GM18868 (cell line): ENCODE measurements around the gene IVD.

Source experiments
- ATAC-seq: cut with Tn5 transposase; IDR thresholded peaks from one replicate; pipeline ENCODE4 v1.9.1; 2021; ENCODE audit warnings: mild to moderate bottlenecking, moderate library complexity; ENCODE audit not compliant: unreplicated experiment

IVD gene

DNA sequence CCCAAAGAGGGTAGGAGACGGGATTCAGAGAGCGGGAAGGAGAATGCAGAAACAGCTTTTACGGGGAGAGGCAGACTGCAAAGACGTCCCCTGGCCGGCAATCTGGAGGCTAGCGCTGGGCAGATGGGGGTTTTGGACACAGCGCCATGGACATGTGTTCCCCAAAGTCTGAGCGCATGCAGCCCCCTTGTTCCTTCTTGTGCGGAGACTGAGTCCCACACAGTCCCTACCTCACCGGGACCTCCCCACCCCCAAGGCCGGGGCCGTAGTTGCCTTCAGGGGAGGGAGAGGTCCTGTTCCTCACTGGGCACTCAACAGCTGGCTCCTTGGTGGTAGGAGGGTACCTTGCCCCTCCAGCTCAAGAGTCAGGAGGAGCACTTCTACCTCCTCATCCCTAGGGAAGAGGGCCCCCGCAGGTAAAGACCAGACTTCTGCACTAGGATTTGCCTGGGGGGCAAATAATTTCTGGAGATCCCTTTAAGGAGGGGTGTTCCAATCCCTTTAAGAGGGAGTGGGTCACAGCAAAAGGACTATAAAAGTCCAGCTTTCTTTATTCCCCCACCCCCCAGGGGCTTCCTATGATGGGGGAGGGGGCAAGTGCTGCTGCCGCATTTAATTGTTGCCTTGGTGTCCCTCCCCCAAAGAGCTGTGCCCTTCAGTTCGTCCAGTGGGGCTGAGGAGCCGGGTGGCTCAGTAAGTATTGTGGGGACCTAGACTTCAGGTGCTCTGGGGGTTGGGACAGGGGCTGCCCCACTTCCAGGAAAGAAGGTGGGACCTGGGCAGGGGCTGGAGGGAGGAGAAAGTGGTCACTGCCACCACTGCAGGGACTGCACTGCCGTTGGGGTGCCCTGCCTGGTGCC lies 31.5 kb downstream of the IVD start:
- no peak for ATAC-seq

DNA sequence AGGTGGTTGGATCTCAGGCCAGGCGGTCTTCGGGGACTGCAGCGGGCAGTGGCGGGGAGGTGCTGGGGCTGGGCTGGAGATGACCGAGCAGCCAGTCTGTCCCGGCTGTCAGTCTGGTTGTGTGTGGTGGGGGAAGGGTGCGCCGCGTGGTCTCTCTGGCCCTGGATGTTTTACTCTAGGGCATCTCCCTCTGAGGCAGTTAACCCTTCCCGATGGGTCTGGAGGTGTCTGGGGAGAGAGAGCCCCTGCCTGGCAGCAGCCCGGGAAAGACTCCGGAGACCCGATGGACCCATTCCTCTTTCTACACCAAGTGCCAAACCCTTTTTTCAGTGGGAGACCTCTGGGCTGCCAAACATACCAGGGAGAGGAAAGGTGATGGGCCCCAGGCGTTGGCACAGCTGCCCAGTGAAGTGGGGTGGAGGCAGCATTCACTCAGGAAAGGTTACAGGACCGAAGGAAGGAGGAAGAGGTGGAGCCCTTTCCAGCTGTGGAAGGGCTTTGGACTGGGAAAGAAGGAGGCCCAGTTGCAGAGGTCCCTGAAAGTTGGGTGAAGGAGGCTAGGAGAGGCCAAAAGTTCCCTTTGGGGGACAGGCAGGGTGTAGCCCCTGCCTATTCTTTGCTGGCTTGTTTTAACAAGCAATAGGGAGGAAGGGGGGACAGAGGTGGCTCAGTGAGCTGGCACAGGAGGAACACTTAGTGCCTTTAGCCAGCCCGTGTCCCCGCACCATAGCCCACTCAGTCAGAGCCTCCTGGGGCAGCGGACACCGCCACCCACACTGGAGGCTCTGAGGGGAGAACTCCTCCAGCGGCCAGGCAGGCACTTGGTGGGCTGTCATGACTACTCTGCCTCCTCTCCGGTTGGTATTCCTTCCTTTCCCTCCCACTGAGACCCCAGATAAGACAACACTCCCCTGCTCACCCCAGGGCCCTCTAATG lies 32.4 kb downstream of the IVD start:
- no peak for ATAC-seq

DNA sequence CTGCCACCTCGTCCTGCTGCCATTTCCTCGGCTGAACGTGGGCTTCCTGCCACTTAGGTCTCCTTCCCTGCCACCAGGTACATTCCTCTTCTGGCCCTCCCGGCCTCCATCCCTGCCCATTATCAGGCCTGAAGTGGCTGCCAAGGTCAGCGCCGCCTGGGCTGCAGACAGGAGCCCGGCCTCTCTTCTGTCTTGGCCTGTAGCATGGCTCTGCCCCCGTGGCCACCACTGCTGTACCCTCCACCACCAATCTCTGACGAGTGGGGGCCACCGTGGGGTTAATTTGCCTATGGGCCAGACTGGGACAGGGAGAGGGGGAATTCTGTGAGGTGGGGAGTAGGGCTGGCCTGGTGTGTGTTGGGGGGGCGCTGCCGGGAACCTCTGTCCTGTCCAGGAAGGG lies 33.1 kb downstream of the IVD start:
- no peak for ATAC-seq

DNA sequence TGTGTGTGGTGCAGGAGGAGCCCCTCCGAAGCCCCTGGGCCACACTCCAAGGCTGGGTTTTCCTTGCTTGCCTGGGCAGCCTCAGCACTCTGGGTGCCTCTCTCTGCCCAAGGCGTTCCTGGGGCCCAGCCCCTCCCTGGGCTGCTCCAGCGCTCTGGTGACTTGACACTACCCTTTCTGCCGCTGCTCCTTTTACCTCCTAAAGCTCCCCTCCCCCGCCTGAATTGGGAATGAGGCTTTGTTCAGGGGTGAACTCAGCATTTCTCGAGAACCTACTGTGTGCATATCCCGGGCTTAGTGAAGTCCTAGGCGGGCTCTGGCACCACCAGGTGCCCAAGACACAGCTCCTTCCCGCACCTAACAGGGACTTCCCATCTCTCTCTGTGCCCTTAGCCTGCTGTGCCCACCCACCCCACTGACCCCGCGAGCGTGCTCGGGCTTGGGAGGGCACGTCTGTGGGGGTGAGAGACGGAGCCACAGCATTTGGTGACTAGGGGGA lies 33.9 kb downstream of the IVD start:
- ATAC-seq, result no peak

DNA sequence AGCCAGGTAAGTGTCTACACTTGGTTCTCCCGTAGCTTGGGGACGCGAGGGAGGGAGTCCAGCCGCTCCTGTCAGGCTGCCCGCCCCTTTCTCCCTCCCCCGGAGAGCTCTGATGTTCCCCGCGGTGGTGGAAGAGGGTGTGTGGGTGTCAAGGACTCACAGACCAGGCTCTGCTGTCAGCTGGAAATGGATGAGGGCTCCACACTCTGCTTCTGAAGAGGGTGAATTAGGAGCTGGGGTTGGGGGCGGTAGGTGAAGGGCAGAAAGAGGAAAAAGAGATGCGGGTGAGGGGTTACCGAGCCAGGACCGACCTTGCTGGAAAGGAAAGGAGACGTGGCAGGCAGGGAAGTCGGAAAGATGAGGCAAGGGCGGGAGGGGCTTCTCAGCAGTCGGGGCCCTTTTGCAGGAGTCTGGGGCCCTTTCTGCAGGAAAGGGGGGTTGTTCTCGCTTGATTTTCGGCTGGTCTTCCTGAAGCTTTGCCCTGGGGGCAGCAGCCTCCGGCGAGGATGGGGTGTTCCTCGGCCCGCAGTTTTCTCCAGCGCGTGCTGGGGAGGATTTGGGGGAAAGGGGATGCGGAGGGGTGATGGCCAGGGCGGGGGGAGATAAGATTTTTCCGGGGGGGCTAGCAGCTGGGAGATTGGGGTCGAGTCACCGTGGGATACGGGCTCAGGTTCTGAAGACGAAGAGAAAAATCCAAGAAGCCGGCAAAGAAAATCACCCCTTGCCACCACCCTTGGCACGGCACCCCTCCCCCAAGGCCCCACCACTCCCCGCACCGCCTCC lies 34.6 kb downstream of the IVD start:
- ATAC-seq, result no peak

DNA sequence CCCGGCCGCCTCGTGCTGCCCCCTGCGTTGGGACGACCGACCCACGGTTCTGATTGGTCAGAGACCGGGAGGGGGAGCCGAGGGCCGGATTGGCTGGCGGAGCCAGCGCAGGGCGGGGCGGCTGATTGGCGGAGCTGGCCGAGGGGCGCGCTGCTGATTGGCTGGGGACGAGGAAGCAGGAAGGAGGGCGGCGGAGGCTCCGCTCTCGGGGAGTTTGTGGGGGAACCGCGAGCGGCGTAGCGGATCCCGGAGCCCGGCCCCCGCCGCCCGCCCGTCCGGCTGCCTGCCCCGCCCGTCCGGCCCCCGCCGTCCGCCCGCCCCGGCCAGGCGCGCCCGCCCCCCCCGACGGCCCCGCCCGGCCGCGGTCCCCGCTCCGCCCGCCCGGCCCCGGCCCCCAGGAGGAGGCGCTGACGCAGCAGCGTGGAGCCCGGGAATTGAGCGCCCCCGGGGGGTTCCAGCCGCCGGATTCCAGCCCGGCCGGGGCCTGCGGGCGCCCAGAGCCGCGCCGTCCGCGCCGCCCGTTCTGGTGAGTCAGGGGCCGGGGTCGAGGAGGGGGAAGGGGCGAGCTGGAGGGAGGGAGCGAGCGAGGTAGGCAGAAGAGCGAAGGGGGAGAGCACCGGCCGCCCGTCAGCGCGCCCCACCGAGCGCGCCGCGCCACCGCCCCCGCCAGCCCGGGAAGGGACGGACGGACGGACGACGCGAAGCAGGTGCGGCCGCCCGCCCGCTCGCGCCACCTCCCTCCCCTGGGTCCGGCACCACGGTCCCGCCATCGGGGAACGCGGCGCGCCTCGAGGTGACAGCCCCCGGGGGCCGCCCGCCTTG lies 35.4 kb downstream of the IVD start, which contains the start of gene BAHD1:
BAHD1 (plus strand) TSS at position 211 of the 822 bp plus-strand sequence. CDS start 17,512 bp downstream, outside the sequence.
- ATAC-seq, result peak; percentile 91

DNA sequence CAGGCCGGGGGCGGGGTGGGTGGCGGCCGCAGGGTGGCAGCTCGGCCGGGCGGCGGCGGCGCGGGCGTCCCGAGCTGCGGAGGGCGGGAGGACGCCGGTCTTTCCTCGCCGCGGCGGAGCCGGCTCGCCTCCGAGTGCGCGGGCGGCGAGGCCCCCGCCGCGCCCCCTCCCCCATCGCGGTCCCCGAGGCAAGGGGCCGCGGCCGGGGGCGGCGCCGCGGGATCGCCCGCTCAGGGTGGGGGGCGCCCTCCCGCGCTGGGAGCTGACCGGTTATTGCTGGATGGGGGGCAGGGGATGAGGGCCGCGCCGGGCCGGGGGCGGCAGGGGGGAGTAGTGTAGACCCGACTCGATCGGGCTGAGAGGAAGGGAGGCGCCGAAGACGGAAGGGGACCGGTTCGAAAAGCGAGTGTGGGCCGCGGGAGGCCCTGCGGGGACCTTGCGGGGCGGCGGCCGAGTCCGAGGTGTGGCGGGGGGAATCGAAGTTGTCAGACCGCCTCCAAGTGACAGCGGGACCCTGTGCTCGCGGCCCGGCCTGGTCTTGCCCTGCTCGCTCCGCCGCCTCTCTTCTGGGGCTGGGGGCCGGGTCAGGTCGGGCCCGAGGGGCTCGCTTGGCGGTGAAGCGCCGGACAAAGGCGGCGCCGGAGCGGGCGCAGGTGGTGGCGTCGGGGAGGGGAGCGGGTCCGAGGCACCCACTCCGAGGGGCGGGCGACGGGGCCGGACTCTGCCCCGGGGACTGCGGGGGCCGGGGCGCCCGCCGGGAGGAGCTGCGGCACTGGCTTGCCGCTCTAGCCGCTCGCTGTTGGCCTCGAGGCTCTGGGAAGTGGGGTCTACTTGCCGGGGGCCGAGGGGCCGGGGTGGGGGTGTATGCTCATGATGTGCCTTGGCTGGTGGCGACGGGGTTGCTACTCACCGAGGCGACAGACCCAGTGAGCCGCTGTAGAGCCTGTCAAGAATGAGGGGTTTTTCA lies 36.3 kb downstream of the IVD start:
- peak; percentile 15 for ATAC-seq

DNA sequence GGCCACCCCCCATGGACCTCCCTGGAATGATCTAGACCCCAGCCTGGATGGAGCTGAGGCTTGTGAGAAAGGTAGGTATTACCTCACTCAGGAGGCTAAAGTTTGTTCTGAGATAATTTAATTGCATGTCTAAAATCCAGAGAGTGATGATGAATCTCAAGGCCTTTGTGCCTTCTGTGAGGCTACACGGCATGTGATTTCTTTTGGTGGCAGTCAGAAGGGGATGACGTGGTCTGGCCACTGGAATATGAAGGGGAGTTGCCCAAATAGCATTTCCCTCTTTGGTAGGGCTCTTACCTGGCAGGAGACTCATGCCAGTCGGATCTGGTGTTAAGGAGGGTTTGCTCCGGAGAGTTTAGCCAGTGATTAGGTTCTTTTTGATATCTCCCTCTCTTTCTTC lies 37.7 kb downstream of the IVD start:
- no peak for ATAC-seq

DNA sequence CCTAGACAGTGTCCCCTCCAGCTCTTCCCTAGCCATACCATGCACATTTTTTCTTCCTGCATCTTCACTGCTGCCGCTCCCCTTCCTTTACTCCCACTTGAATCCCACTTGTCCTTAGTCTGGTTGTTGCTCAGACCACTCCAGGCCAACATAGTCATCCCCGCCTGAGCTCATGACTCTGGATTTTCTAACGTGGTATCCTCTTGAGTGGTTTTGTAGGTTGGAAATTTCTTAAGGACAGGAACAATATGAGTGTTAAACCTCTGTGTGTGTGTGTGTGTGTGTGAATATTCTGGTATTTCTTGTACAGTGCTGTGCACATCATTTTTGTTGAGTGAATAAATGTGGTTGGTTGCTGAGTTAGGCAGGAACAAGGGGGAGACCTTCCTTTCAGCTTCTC lies 38.3 kb downstream of the IVD start:
- ATAC-seq, result no peak

DNA sequence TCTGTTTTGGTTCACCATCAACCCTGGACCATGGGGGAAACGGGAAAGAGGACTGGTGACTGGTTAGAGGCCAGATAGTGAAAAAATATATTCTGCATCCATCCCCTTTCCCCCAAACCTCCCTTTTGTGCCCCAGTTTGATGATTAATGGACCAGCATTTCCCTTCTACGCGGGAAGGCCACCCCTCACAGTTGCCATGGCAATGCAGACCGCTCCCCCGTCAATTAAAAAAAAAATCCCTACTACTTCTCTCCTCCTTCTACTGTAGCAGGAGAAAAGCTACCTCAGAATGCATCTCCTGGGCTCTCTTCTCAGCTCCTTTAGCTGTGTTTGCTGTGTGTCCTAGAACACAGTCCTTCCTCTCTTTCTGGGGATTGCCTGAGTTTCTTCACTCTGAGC lies 39.1 kb downstream of the IVD start:
- no peak for ATAC-seq

DNA sequence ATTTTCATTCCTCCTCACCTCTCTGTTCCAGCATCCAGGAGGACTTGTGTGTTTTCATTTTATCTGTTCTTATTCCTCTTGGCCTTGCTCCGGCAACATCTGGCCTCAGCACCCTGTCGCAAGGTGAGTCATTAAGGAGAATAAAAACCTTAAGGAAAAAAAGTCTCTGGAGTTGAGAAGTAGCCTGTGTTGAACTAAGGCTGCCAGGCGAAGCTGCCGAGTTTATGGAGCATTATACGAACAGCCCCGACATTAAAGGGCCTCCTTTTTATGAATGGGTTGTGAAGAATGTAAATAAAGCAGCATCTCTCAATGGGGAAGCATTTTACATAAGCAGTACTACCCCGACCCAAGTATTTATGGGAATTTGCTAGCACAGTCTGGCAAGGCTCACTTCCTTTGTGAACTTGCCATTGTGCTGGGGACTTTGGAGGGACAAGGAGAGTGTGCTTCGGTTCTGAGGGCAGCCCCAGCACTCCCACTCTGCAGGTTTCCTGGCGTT lies 39.9 kb downstream of the IVD start:
- no peak for ATAC-seq

DNA sequence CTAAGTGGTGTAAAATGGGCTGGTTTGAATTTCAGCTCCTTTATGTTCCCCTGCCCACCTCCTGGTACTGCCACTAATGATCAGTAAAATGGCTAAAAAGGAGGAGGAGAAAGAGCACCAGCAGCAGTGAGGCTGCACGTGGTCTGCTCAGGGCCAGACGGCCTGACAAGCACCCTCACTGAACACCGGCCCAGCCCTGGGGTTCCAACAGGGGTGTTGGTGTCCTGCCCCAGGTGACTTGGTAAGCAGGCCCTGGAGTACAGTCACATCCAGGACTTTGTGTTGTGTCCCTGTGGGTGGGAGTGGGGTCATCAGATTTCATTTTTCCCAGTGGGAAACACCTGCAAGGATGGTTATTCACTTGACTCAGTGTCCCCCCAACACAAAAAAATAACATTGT lies 40.5 kb downstream of the IVD start:
- ATAC-seq, result no peak

DNA sequence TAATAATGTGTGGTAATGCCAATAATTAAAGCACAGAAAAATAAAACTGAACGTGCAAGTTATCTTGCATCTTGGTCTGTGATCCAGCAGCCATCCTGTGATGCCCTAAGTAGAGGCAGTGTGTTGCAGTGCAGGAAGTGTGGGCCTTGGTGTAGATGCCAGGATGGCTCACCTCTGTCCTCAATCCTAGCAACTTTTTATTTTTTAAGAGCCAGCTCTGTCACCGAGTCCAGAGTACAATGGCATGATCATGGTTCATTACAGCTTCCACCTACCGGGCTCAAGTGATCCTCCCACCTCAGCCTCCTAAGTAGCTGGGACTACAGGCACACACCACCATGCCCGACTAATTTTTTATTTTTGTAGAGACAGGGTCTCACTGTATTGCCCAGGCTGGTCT lies 42.8 kb downstream of the IVD start:
- no peak for ATAC-seq

DNA sequence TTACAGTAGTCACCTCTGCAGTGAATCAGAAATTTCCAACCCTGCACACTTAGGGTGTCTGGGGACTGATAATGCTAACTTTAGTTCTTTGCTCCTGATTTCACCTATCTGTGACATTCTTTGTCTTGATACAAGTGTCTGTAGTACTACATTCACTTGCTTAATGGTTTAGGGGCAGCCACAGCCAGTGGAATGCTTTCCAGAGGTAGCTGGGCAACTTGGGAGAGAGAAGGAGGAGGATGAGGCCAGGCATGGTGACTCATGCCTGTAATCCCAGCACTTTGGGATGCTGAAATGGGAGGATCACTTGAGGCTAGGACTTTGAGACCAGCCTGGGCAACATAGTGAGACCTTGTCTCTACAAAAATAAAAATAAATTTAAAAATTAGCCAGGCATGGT lies 43.7 kb downstream of the IVD start:
- ATAC-seq, result no peak

DNA sequence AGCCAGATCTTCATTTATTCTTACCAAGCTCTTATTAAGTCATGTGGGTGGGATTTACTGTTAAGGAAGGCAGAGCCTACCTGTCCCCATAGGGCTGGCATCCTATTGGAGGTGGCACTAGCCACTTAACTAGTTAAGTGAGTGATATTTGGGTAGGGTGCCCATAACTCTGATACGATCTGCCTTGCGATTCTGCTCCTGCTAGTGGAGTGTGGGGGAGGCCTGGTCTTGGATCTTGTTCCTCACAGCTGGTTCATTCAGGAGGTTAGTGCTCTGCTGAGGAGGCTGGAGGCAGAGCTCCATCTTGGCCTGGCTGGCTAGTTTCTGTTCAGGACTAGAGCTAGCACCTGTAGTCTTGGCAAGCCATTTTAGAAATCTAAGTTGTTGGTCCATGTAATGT lies 44.5 kb downstream of the IVD start:
- ATAC-seq, result no peak

DNA sequence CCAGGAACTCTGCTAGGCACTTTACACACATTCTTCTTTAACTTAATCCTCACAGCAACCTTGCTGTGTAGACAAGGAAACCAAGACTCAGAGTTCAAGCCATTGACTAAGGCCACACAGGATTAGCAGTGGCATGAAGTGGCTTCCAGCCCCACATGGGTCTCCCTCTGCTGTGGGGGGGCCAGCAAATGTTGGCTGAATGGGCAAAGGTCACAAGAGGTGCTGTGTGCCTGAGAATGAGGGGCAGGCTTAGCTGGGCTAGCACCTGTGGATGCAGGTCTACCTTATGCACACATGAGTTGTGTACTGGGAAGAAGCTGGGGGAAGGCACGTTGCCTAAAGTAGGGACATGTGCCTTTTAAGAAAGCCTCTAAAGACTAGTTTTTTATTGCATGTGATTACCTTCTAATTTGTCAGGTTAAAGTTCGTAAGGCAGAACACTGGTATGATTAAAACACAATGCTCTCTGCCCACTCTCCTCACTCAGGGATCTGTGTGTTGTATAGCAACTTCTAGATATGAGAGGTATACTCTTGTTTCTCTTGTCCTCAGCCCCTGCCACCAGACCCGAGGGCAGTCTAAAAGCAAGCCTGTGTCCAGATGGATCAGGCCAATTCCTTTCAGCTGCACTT lies 46.0 kb downstream of the IVD start:
- no peak for ATAC-seq

DNA sequence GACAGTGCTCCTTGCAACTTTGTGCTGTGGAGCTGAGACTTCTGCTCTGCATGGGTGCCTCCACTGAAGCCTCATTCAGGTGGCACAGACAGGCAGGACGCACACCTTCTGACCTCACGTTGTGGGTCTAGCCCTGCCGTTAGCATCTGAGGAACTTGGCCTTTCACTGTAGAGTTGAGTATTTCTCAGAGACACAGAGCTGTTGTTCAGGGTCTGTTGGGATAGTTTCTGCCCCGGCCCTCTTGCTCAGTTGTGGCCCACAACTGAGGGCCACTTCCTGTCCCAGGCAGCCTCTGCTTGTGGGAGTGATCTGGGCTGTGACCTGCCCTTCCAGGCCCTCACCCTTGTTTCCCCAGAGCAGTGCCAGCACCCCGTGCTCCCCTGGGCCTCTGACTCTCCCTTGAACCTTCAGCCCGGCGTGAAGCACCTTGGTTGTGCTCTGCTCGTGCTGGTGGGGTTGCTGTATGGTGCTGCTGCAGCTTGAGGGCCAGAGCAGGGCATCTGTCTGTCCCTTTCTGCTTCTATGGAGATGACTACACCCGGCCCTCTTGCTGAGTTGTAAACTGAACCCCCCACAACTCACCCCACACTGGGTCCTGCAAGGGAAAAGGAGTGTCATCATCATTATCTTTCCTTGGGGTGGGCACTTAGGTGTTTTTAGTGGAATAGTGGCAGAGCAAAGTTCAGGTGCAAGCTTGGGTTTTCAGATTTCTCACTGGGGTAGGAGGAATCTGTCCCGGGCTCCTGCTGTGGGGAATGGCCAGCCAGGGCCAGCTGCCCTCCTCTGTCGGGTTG lies 46.9 kb downstream of the IVD start:
- ATAC-seq, result no peak
